Erythroblast (primary cell): Measurements from ENCODE around the gene N4BP2L1.

ENCODE experiments used
- GATA1 ChIP-seq: IDR thresholded peaks from 2 replicates; pipeline ENCODE4 v1.6.1; 2011; ENCODE audit warnings: low read depth, mild to moderate bottlenecking, control low read depth, low read length, moderate library complexity
- POLR2A ChIP-seq: IDR thresholded peaks from 2 replicates; pipeline ENCODE4 v1.6.1; 2011; ENCODE audit warnings: mild to moderate bottlenecking, low read length

GRCh38 chr13:32446220-32446619 is 18.3 kb upstream of the N4BP2L1 start:
- no peak for TF ChIP-seq POLR2A
- TF ChIP-seq GATA1: no peak
